ENCODE results near the gene ABHD16A. TPM values are rescaled to one million over a fixed set of nuclear protein-coding genes. Genes with fewer than 3 reads are reported as not detected.
A peak's percentile ranks its signal among the peaks of the same experiment; 100 is the strongest.

The ABHD16A gene
- polyA plus RNA-seq, 3 donors from 2014 or later, result 43.6 to 53.7 (median 47.0) TPM

DNA sequence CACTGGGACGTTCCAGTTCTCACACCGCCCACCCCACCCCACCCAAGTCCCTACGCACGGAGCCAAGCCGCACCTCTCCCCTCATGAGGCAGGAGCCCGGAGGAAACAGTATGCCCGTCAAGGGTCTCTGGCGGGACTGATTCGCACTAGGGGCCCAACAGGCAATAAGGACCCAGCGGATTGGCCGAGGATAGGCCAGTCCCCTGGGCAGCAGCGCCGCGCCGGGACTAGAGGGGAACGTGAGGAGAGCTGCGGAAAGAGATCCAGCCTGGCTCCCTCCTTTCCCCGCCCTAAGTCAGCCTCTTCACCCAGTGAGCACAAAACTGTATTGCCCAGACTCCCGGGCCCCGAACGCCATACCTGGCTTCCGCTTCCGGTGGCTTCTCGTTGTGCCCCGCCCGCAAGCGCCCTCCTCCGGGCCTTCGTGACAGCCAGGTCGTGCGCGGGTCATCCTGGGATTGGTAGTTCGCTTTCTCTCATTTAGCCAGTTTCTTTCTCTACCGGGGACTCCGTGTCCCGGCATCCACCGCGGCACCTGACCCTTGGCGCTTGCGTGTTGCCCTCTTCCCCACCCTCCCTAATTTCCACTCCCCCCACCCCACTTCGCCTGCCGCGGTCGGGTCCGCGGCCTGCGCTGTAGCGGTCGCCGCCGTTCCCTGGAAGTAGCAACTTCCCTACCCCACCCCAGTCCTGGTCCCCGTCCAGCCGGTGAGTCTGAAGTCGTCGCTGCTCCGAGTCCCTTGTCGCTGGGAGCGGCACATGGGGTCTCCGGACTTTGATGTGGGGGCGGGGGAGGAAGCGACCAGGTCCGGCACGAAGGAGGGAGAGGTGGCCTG is 37.4 kb downstream of the ABHD16A start, which contains the start of gene CSNK2B:
Gene CSNK2B (plus strand): TSS at position 580 of the 836 bp plus-strand sequence. CDS start 752 bp downstream, outside the sequence.
- H3K9me3 Mint-ChIP-seq, result no peaks in the 10 kb centered on the region
- peaks cover 12 to 16% (median 13%) of the 10 kb centered on the region in 3 donors for H3K27me3 Mint-ChIP-seq (ENCODE audit: low read depth in 3 of 3)
- peak within 1 kb of the TSS; percentile 95 to 99 (median 99) for H3K27ac Mint-ChIP-seq
- peak within 1 kb of the TSS; percentile 88 to 100 (median 97) for H3K4me3 Mint-ChIP-seq
- peaks cover 4 to 41% (median 15%) of the 10 kb centered on the region in 3 donors for H3K36me3 Mint-ChIP-seq
- DNase-seq, result peak; percentile 97
- H3K4me1 Mint-ChIP-seq, result peaks cover 56 to 61% of the 10 kb centered on the region in 2 donors

DNA sequence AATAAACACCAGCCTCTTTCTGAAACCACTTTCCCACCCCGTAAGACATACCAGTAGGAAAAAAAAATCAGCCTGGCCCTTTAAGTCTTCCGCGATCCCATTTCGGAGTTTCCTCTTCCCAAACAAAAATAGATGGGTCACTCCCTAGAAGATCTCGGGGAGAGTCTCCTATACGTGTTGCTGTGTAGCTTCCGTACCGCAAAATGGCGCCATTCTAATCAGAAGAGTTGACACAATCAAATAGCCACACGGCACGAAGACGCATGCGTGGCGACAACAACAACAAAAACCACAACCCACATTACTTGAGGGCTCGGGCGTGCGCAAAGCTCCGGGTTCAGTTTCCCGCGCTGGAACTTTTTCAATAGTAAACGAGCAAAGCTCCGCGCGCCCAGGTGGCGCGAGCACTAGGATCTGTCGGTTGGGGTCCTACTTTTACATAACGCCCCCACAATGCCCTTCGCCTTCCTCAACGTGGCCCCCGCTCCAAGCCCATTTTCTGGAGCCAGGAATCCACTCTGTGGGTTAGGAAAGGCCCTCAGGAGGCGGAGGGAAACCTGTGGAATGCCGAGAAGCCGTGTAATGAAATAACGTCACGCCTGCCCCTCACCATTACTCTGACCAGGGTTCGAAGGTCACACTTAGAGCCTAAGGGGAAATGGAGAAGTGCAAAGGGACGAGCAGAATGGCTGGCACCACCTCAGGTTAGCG is 38.2 kb downstream of the ABHD16A start, which contains the start of gene GPANK1:
Gene GPANK1 (minus strand): TSS at position 208 of the 711 bp plus-strand sequence. CDS start 519 bp downstream, outside the sequence.
- Mint-ChIP-seq H3K4me1 (peaks cover 61 to 66% of the 10 kb centered on the region in 2 donors), H3K4me3 (peak within 1 kb of the TSS; percentile 88 to 100 (median 97)), H3K36me3 (peaks cover 4 to 34% (median 10%) of the 10 kb centered on the region in 3 donors), H3K27me3 (ENCODE audit: low read depth in 3 of 3) (peaks cover 12 to 16% (median 13%) of the 10 kb centered on the region in 3 donors), H3K27ac (peak within 1 kb of the TSS; percentile 95 to 99 (median 99)), H3K9me3 (no peaks in the 10 kb centered on the region)
- peak; percentile 88 to 91 (median 90) for DNase-seq

DNA sequence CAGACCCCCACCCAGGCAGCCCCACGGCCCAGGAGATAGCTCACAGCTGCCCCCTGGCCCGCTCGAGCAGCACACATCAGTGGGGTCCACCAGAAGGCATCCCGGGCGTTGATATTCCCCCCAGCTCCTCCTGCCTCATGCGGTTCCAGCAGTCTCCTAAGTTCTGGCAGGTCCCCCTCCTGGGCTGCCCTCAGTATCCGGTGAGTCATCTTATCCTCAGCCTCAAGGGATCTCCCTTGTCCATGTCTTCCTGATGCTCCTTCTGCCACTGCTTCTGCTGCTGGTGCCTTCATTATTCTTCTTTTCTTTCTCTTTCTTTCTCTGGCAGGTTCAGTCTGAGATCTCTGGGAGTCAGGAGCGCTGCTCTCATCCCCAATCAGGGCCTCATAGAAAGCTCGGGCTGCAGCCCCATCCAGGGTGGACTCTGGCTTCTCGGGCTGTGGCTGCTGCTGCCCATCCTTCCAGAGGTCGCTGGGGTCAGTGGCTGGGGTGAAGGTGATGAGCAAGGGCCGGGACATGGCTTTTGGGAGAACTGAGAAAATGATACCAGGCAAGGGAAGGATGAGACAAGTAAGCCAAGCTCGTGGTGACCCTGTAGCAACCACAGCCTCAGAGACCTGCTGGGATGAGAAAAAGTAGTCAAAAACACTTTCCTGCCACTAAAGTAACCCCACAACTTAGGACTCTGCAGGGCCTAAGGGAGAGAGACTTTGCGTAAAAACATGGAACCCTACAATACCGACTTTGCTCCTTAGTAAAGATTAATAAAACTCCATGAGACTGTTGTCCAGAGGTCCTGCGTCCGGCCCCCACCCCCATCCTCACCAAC is 38.9 kb downstream of the ABHD16A start:
- peak overlapping the region; percentile 95 to 99 (median 99) for H3K27ac Mint-ChIP-seq

DNA sequence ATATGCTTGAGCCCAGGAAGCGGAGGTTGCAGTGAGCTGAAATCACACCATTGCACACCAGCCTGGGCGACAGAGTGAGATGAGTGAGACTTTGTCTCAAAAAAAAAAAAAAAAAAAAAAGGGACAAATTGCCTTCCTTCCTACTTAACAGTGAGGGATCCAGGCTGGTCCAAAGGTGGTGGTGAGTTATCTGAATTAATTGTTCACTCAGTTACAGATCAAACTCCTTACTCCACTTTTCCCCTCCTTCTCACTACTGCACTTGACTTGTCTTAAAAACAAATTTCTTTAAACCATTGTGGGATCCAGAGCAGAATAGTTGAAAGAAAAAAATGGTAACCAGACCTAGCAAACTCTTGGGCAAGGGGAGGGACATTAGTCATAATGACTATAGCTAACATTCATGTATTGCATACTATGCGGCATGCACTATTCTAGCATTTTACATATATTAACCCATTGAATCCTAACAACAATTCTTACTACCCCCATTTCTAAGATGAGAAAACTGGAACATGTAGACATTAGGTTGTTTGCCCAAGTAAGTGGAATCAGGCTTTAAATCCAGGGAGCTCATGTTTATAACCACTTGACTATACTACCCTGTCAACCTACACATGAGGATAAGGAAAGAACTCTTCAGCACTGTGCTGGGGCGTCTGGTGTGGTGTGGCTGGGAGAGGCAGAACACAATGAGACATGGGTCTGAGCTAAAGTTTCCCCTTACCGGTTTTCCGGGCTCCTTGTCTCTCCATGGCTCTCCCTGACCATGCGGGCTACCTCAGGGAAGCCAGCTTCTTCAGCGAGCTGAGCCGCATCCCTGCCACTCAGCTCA is 39.8 kb downstream of the ABHD16A start:
- Mint-ChIP-seq H3K27ac (peak overlapping the region; percentile 32 to 99 (median 98)), H3K9me3 (no peaks in the 10 kb centered on the region), H3K27me3 (ENCODE audit: low read depth in 3 of 3) (peaks cover 12 to 16% (median 13%) of the 10 kb centered on the region in 3 donors), H3K36me3 (peaks cover 4 to 22% (median 10%) of the 10 kb centered on the region in 3 donors), H3K4me1 (peaks cover 75 to 79% of the 10 kb centered on the region in 2 donors), H3K4me3 (peak overlapping the region; percentile 88 to 100 (median 97))
- no peak for DNase-seq

More for the DNA sequence above, 38.9 kb downstream of the ABHD16A start:
- peaks cover 4 to 29% (median 10%) of the 10 kb centered on the region in 3 donors for H3K36me3 Mint-ChIP-seq
- H3K9me3 Mint-ChIP-seq, result no peaks in the 10 kb centered on the region
- DNase-seq, result peak in 1 of 3 donors; percentile 12
- peak overlapping the region; percentile 88 to 100 (median 97) for H3K4me3 Mint-ChIP-seq
- H3K4me1 Mint-ChIP-seq, result peaks cover 69 to 74% of the 10 kb centered on the region in 2 donors
- H3K27me3 Mint-ChIP-seq (ENCODE audit: low read depth in 3 of 3), result peaks cover 12 to 16% (median 13%) of the 10 kb centered on the region in 3 donors

DNA sequence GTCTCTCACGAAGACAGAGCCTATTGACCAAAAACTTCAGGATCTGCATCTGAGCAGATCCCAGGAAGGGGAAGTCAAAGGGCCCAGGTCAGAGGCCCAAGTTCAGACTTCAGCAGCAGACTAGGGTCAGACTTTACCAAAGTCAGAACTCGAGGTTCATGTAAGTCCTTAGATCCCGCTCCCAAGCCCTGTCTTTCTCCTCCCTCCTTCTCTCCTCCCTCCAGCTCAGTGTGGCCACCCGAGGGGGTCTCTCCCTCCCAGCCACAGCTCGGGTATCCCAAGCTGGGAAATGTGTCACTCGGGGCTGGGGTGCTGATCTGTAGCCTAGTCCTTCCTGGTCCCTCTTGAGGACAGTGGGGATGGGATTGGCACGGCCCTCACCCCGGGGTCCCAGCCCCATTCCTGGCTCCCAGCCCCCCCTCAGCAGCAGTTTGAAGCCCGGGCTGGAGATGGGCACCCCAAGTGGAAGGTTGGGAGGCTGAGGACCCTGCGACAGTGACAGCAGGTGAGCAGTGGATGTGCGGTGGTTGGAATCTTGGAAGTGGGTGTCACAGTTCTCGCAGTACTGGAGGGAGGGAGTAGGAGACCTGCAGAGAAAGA is 40.9 kb downstream of the ABHD16A start:
- DNase-seq, result no peak
- Mint-ChIP-seq H3K4me1 (peaks cover 76 to 79% of the 10 kb centered on the region in 2 donors), H3K9me3 (no peaks in the 10 kb centered on the region), H3K4me3 (peak overlapping the region in 4 of 5 donors; percentile 40 to 91 (median 70)), H3K27me3 (ENCODE audit: low read depth in 3 of 3) (peaks cover 12 to 16% (median 13%) of the 10 kb centered on the region in 3 donors), H3K27ac (peak overlapping the region in 4 of 6 donors; percentile 37 to 70 (median 58)), H3K36me3 (peaks cover 4 to 17% (median 4%) of the 10 kb centered on the region in 3 donors)

DNA sequence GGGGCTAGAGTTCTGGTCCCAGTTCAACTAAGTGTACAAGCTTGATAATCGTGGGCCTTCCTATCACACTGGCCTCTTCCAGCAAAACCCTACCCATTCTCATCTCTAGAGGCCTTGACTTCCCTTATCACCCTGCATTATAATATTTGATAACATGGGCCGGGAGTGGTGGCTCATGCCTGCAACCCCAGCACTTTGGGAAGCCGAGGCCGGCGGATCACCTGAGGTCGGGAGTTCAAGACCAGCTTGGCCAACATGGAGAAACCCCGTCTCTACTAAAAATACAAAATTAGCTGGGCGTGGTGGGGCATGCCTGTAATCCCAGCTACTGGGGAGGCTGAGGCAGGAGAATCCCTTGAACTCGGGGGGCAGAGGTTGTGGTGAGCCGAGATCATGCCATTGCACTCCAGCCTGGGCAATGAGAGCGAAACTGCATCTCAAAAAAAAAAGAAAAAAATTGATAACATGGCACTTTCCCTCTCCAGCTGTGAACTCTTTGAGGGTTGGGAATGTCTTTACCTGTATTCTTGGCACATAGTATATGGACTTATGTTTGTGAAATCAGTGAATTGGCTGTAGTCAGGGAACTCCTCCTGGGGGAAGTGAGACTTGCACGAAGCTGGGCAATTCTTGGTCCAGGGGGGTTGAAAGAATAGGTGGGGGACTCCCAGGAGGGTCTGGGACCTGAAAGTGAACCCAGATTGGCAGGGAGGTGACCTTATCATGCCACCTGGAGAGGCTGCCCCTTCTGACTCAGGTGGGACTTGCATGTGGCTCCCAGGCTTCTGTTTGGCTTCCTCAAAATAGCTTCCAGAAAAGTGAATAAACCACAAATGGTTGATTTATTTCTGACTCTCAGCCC is 41.6 kb downstream of the ABHD16A start:
- Mint-ChIP-seq H3K4me3 (peak overlapping the region; percentile 85 to 91 (median 88)), H3K36me3 (peaks cover 4 to 19% (median 5%) of the 10 kb centered on the region in 3 donors), H3K4me1 (peaks cover 75 to 78% of the 10 kb centered on the region in 2 donors), H3K9me3 (no peaks in the 10 kb centered on the region), H3K27ac (peak overlapping the region; percentile 83 to 95 (median 92)), H3K27me3 (ENCODE audit: low read depth in 3 of 3) (peaks cover 12 to 16% (median 13%) of the 10 kb centered on the region in 3 donors)
- DNase-seq, result no peak

DNA sequence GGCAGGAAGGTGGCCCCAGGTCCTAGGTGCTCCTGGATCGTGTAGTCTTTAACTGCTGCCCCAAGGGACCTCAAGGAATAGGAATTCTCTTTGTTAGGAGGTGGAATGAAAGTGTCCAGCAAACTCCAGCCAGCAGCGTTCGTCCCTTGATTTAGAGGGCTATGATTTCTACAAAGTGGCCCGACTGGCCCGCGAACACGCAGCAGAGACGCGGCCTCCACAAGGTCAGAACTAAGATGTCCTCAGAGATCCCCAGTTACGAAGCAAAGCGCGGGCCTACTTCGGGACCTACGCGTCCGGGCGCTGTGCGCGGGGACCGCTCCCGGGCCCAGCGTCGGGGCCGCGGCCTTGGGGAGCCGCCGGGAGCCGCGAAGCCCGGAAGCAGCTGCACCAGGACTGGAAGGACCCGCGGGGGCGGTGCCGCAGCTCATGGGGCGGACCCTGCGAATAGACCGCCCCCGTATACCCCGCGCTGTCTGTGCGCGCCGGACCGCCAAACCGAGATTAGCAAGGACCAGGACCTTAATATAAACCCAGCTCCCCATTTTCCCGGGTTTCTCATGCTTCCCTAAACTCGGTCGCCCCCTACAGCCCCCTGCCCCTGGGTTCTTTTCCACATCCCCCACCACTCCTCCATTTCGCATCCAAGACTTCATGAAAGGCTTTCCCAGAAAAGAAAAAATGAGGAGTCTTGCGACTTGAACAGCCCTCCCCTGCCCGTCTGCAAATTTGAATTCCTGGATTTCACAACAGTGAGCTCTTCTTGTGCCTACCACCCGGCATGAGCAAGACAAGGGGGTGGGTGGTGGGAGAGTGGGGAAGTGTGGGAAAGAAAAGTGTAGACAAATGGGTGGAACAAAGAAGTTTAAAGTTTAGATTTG is 42.5 kb downstream of the ABHD16A start, which contains the start of gene C6orf47:
Gene C6orf47 (minus strand): TSS at position 398 of the 881 bp plus-strand sequence. CDS start 831 bp downstream, outside the sequence.
- Mint-ChIP-seq H3K4me3 (peak within 1 kb of the TSS; percentile 87 to 91 (median 90)), H3K27me3 (ENCODE audit: low read depth in 3 of 3) (peaks cover 9 to 12% (median 11%) of the 10 kb centered on the region in 3 donors), H3K27ac (peak within 1 kb of the TSS; percentile 83 to 95 (median 92)), H3K4me1 (peaks cover 73 to 78% of the 10 kb centered on the region in 2 donors), H3K36me3 (peaks cover 8 to 19% (median 8%) of the 10 kb centered on the region in 3 donors), H3K9me3 (no peaks in the 10 kb centered on the region)
- peak; percentile 76 to 79 (median 78) for DNase-seq

DNA sequence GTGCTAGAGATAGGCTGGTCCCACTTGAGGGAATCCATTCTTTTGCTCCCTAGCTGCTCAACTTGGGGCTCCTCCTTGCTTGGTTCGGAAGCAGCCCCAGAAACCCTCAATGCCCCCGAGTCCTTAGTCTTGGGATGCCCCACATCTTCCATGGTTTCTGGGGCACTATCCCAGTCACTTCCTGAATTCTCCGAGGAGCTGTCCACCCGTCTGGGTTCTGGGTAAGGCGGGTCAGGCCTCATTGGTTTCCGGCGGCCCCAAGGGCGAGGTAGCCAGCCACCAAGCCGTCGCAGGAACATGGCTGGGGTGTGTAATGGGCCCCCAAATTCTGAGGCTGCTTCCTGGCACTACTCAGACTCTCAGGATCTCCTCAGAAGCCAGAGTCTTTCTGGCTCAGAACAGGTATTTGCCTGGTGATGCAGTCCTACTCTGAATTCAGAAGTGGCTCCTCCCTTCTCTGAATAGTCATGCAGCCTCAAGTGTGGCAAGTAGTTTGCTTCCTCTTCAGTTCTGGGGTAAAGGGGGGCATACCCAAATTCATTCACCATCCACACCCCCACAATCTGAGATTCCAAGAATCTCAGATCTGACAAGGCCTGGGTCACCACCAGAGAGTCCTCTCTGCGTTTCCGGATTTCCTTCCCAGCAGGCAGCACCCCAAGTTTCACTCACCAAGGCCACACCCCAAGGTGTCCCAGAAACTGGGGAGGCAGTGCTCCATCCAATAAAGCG is 43.3 kb downstream of the ABHD16A start:
- Mint-ChIP-seq H3K27ac (peak overlapping the region; percentile 83 to 93 (median 88)), H3K36me3 (peaks cover 7 to 18% (median 8%) of the 10 kb centered on the region in 3 donors), H3K27me3 (ENCODE audit: low read depth in 3 of 3) (peaks cover 3 to 8% (median 6%) of the 10 kb centered on the region in 3 donors), H3K4me1 (peaks cover 77 to 84% of the 10 kb centered on the region in 2 donors), H3K4me3 (peak overlapping the region; percentile 87 to 91 (median 90)), H3K9me3 (no peaks in the 10 kb centered on the region)
- peak in 1 of 3 donors; percentile 17 for DNase-seq

DNA sequence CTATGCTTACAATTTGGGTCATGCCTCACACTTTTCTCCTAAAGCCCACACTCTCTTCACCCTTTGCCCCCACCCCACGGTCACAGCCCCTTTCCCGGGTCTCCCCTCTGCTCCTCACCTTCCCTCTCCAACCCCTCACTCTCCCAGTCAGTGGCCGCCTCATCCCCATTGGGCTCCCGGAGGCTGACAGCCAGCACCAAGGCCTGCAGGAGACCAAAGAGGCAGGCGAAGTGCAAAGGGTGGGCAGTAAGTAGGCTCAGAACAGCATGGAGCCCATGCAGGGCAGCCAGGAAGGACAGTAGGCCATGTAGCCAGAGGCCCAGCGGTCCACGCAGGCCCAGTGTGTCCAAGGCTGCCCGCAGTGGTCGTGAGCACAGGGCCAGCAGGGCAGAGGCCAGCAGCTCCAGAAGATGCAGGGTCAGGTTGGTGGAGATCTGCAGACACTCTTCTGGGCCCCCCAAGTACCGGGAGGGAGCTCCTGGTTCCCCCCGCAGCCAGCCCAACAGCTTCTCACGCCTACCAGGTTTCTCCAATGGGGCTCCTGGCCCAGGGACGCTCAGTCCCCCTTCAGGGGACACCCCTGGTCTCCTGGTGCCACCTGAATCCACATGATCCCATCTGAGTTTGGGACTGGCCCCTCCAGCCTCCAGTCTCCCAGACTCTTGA is 44.0 kb downstream of the ABHD16A start:
- no peaks in the 10 kb centered on the region for H3K9me3 Mint-ChIP-seq
- peaks cover 4 to 14% (median 5%) of the 10 kb centered on the region in 3 donors for H3K36me3 Mint-ChIP-seq
- peaks cover 0 to 4% (median 1%) of the 10 kb centered on the region in 3 donors for H3K27me3 Mint-ChIP-seq (ENCODE audit: low read depth in 3 of 3)
- H3K4me1 Mint-ChIP-seq, result peaks cover 70 to 77% of the 10 kb centered on the region in 2 donors
- DNase-seq, result no peak
- H3K27ac Mint-ChIP-seq, result peak overlapping the region; percentile 83 to 93 (median 88)
- H3K4me3 Mint-ChIP-seq, result peak overlapping the region; percentile 87 to 91 (median 90)
